Activated naive CD8-positive, alpha-beta T cell treated with anti-CD3 and anti-CD28 coated beads, Interleukin-2, amount 50 U/mL, for 16 hours (primary cell): ENCODE data around the gene BEST4.
"Not testable (repeated sequence)": the region's sequence is repeated elsewhere in the genome, so short reads cannot be mapped to it uniquely, and the experiment has no call there.

ENCODE experiments used
- DNase-seq: peaks from one replicate; pipeline ENCODE4 v3.0.0-alpha.2; 2020; ENCODE audit warnings: low read depth, low spot score

BEST4 gene

DNA sequence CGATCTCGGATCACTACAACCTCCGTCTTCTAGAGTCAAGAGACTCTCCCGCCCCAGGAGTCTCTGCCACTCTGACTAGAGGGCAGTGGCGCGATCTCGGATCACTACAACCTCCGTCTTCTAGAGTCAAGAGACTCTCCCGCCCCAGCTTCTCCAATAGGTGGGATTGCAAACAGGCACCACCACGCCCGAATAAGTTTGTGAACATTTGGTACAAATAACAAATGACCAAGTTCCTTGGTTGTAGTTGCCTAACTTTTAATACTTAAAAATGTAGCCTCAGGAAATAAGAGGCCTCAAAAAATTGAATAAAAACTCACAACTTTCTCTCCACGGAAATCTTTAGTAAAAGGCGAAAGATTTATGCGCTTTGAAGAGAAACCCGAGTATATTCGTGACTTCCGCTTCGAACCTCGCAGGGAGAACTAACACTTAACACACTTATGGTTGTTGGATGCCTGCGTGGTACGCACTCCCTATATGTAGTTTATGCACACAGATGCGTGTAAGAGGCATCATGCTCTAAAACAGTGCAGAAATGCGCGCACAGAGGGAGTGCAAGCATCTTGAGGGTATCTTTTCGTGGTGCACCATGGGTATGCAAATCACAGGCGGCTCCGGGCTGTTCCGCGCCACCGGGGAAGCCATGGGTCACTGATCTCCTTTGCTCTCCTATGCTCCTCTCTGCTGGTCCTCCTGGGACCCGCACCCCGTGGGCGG lies 31.8 kb upstream of the BEST4 start:
- DNase-seq: peak; percentile 62

DNA sequence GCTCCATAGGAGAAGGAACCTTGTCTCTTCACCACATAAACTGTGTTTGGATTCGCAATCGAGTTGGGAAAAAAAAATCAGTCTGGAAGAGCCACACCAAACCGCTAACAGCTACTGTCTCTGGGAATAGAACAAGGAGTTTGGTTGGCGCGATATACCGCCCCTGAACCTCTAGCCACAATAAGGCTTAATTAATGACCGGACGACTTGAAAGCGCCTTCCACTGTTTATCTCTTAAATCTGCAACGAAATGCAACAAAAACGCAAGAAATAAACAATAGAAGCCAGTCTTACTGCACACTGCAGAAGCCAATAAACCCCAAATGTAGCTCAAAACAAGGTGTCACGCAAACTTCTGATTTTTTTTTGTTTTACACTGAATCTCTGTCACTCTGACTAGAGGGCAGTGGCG lies 31.2 kb upstream of the BEST4 start:
- DNase-seq: no peak

- DNase-seq: no peak
Observed at GRCh38 chr1:44817771-44818495, 30.0 kb upstream of the BEST4 start.

- no peak for DNase-seq
Observed at GRCh38 chr1:44817307-44817706, 29.3 kb upstream of the BEST4 start.

DNA sequence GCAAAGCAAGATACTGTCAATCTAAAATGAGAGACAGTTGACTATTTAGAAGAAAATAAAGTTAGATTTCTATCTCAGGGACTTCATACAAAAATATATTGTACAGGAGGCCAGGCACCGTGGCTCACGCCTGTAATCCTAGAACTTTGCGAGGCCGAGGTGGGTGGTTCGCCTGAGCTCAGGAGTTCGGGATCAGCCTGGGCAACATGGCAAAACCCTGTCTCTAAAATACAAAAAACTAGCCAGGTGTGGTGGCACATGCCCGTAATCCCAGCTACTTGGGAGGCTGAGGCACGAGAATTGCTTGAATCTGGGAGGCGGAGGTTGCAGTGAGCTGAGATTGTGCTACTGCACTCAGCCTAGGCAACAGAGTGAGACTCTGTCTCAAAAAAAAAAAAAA lies 28.0 kb upstream of the BEST4 start:
- DNase-seq: not testable (repeated sequence)

GRCh38 chr1:44812822-44813543 lies 25.0 kb upstream of the BEST4 start:
- DNase-seq: no peak

DNA sequence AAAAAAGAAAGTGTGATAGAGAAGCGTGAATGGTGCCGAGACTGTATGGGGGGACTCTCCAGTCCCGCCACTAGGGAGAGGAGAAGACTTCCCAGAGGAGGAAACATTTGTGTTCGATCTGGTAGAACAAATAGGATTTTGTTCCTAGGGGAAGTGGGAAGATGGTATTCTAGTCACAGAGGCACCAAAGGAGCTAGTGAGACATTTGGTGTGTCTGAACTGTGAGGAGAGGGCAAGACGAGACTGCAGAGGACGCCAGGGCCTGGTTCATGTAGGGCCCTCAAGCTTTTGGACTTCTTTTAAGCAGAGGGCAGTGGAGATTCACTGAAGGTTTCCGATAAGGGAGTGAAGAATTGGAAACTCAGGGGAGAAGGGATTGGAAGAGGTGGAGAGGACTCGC lies 23.3 kb upstream of the BEST4 start:
- no peak for DNase-seq

DNA sequence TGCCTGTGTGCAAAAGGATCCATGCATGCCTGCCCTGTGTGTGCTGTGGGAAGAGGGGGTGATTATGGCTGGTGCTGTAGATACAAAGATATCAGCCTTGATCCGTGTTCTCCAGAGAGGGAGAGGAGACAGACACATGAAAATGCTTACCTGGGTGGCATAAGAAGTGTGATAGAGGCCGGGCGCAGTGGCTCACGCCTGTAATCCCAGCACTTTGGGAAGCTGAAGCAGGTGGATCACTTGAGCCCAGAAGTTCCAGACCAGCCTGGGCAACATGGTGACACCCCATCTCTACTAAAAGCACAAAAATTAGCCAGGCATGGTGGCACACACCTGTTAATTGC lies 22.8 kb upstream of the BEST4 start:
- DNase-seq: not testable (repeated sequence)

GRCh38 chr1:44810101-44810761 lies 22.3 kb upstream of the BEST4 start:
- DNase-seq: no peak

DNA sequence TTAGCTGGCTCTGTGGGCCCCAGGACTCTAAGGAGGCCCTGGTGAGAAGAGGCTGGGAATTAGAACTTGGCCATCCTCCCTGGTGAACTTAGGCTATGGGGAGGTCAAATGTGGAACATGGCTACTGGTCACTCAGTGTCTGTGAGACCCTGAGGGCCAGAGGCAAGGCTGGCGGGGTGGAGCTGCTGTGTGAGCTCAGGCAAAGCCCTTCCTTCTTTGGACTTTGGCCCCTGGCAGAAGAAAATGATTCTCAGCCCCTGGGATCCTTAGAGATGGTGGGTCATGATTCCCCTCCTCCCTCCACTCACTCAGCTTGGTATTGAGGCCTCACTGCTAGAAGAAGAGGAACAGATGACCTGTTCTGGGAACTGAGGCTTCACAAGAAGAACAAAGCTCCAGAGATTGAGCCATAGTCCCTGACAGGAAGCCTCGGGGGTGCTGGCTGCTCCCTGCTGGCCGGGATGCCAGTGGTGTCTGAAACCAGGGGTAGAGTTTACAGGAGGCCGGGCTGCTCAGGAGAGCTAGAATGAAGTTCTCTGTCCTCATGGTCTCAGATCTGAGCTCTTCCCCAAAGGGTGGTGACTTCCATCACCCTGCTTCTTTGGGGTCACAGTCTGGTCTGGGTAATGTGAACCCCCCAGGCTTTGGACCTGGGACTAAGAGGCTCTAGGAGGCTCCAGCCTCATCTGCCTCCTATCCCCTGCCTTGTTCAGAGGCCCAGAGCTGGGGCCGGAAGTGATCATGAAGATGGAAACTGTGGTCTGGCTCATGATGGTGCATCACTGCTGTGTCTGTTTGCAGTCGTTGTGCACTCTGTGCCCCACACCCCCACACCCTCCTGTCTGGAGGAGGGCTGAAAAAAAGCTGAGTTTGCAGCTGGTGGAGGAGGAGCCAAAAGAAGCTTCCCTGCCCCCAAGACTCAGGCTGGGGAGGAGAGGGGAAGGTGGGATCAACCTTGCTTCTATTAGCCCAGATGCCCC lies 21.3 kb upstream of the BEST4 start:
- DNase-seq: peak; percentile 70

GRCh38 chr1:44808063-44808937 lies 20.3 kb upstream of the BEST4 start, which contains the start of gene BTBD19:
Gene BTBD19, plus strand, starts transcription at chr1:44808523. Its CDS starts 298 bp downstream, at chr1:44808821.
- peak; percentile 42 for DNase-seq

- DNase-seq: peak; percentile 62
Observed at GRCh38 chr1:44807364-44808062, 19.5 kb upstream of the BEST4 start.

GRCh38 chr1:44806704-44807363 lies 18.9 kb upstream of the BEST4 start, which contains the start of gene DYNLT4:
Gene DYNLT4, minus strand, starts transcription at chr1:44807351. Its CDS starts 683 bp downstream, at chr1:44806668.
- no peak for DNase-seq

- DNase-seq: no peak
Observed at GRCh38 chr1:44806025-44806703, 18.2 kb upstream of the BEST4 start.

DNA sequence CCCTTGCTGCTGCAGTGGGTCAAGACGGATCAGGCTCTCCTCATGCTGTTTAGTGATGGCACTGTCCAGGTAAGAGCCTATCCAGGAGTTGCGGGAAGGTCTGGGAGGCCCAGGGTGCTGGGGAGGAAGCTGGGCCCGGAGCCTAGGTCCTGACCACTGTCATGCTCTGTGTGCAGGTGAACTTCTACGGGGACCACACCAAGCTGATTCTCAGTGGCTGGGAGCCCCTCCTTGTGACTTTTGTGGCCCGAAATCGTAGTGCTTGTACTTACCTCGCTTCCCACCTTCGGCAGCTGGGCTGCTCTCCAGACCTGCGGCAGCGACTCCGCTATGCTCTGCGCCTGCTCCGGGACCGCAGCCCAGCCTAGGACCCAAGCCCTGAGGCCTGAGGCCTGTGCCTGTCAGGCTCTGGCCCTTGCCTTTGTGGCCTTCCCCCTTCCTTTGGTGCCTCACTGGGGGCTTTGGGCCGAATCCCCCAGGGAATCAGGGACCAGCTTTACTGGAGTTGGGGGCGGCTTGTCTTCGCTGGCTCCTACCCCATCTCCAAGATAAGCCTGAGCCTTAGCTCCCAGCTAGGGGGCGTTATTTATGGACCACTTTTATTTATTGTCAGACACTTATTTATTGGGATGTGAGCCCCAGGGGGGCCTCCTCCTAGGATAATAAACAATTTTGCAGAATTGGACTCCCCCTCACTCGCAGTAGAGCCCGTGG lies 17.5 kb upstream of the BEST4 start:
- DNase-seq: no peak

GRCh38 chr1:44803312-44804095 lies 15.5 kb upstream of the BEST4 start:
- no peak for DNase-seq

GRCh38 chr1:44803062-44803311 lies 15.0 kb upstream of the BEST4 start:
- DNase-seq: no peak
